Body of pancreas (tissue), 4 donors: ENCODE data around the gene UTP20. TPM values are rescaled to one million over a fixed set of nuclear protein-coding genes. Genes with fewer than 3 reads are reported as not detected.
"Not testable (repeated sequence)": the region's sequence is repeated elsewhere in the genome, so short reads cannot be mapped to it uniquely, and the experiment has no call there.

Experiments
- ATAC-seq: fragments of 150-250 bp; one replicate; pipeline ENCODE4 v1.9.1; 2016
- DNase-seq, 4 donors: peaks; one replicate each; pipeline ENCODE4 v3.0.0-alpha.2; 2019
- H3K27ac ChIP-seq, 4 donors: fragments of 200-600 bp; sonication (generic); 1 replicate in 3 of 4; 2 replicates in 1 of 4; pipeline versions ENCODE4 v1.5.1 to v1.6.1; 2016 to 2019; ENCODE audit warnings: mild to moderate bottlenecking in 1 of 4, mixed read lengths in 1 of 4, moderate library complexity in 1 of 4
- H3K27me3 ChIP-seq, 2 donors: fragments of 200-600 bp; sonication (generic); one replicate each; pipeline ENCODE4 v1.6.0; 2016; ENCODE audit warnings: mild to moderate bottlenecking in 1 of 2
- H3K36me3 ChIP-seq, 2 donors: fragments of 200-600 bp; sonication (generic); replicated peaks in 1 of 2; 2 replicates each; pipeline ENCODE4 v1.5.1; 2016; ENCODE audit warnings: low read depth in 2 of 2; ENCODE audit not compliant: insufficient read depth in 1 of 2
- H3K4me1 ChIP-seq: fragments of 200-600 bp; sonication (generic); one replicate; pipeline ENCODE4 v1.6.0; 2016
- H3K4me3 ChIP-seq, 2 donors: fragments of 200-600 bp; sonication (generic); 1 replicate in 1 of 2; 2 replicates in 1 of 2; pipeline ENCODE4 v1.5.1; 2016 to 2019
- H3K9me3 ChIP-seq, 3 donors: fragments of 200-600 bp; sonication (generic); 1 replicate in 2 of 3; 2 replicates in 1 of 3; pipeline ENCODE4 v1.5.1; 2016
- CTCF ChIP-seq, 7 experiments: fragments of 450-650 bp in 4 of 7; fragments of 200-600 bp in 3 of 7; sonication (generic) in 3 of 7; IDR thresholded peaks; one replicate each; pipeline ENCODE4 v1.5.1; 2016 to 2019; ENCODE audit warnings: antibody characterized with exemption in 7 of 7
- POLR2A ChIP-seq, 3 donors: fragments of 450-650 bp; IDR thresholded peaks; one replicate each; pipeline ENCODE4 v1.6.1; 2016; ENCODE audit warnings: antibody characterized with exemption in 3 of 3, mild to moderate bottlenecking in 2 of 3
- WGBS, 2 donors: methylation state at CpG; one replicate each; pipeline ENCODE4 v1.1.5; 2017; 5-methylcytosine and 5-hydroxymethylcytosine counted together
- intact Hi-C: fragments of 100-400 bp; cut with DNase I; formaldehyde crosslinking; loops from one replicate; pipeline ENCODE4 v1.15.1; 2023
- total RNA-seq, 2 donors: library from RNA; depleted of rRNA; stranded (reverse); fragments of >200 nt; gene quantifications; one replicate each; pipeline ENCODE4 v1.1.0, GENCODE V29; 2016

UTP20 gene
- total RNA-seq, 2 donors from 2014 or later = 7.5 to 7.9 TPM

- WGBS, 2 donors = 1 to 2% methylated on average over 43 to 70 of the region's 71 CpGs
- peak; percentile 83 to 89 (median 86) for DNase-seq
- intact Hi-C loops = no loop called here
Measured at GRCh38 chr12:101407436-101408345, 127.8 kb downstream of the UTP20 start, which contains the start of gene ARL1. Gene ARL1, minus strand, starts transcription at chr12:101407772. Its CDS starts 127 bp downstream, at chr12:101407645.

GRCh38 chr12:101410169-101410568, 130.3 kb downstream of the UTP20 start:
- H3K27me3 ChIP-seq, H3K9me3 ChIP-seq, H3K4me3 ChIP-seq, DNase-seq, ATAC-seq, H3K36me3 ChIP-seq, intact Hi-C loops, H3K27ac ChIP-seq: not testable (repeated sequence)
- peaks cover 26% of the 10 kb centered on the region for H3K4me1 ChIP-seq
- 80 to 93% methylated on average over 8 of the region's 8 CpGs for WGBS, 2 donors

More at GRCh38 chr12:101407436-101408345, 127.8 kb downstream of the UTP20 start, which contains the start of gene ARL1:
- Histone ChIP-seq H3K9me3 (no peaks in the 10 kb centered on the region), H3K27ac (peak within 1 kb of the TSS; percentile 74 to 92 (median 90)), H3K36me3 (no peaks in the 10 kb centered on the region), H3K4me1 (peaks cover 29% of the 10 kb centered on the region), H3K27me3 (no peaks in the 10 kb centered on the region), H3K4me3 (peak within 1 kb of the TSS; percentile 49 to 84)
- peak; percentile 50 to 90 (median 84) for TF ChIP-seq POLR2A (IDR thresholded peaks at IDR 0.05)
- no peak for TF ChIP-seq CTCF (IDR thresholded peaks at IDR 0.05)
- peak; percentile 95 for ATAC-seq

GRCh38 chr12:101414533-101415119, 134.7 kb downstream of the UTP20 start:
- Histone ChIP-seq H3K4me3 (no peak overlapping the region), H3K4me1 (no peaks in the 10 kb centered on the region), H3K27me3 (no peaks in the 10 kb centered on the region), H3K36me3 (no peaks in the 10 kb centered on the region), H3K27ac (no peak overlapping the region), H3K9me3 (no peaks in the 10 kb centered on the region)
- no peak for TF ChIP-seq POLR2A (IDR thresholded peaks at IDR 0.05)
- TF ChIP-seq CTCF (IDR thresholded peaks at IDR 0.05) = peak in 6 of 7 experiments; percentile 39 to 68 (median 59)
- 0 to 2% methylated on average over 2 of the region's 2 CpGs for WGBS, 2 donors
- ATAC-seq (peak; percentile 68), DNase-seq (peak; percentile 22 to 59 (median 32))
- intact Hi-C loops = no loop called here

- no peak for ATAC-seq
- H3K36me3 ChIP-seq = no peaks in the 10 kb centered on the region
- H3K9me3 ChIP-seq = no peaks in the 10 kb centered on the region
- 78 to 87% methylated on average over 1 of the region's 1 CpG for WGBS, 2 donors
- intact Hi-C loops = no loop called here
- H3K4me1 ChIP-seq = no peaks in the 10 kb centered on the region
- DNase-seq = no peak
- TF ChIP-seq CTCF (IDR thresholded peaks at IDR 0.05) (no peak), POLR2A (IDR thresholded peaks at IDR 0.05) (no peak)
- H3K27me3 ChIP-seq = no peaks in the 10 kb centered on the region
- no peak overlapping the region for H3K27ac ChIP-seq
- no peak overlapping the region for H3K4me3 ChIP-seq
Measured at GRCh38 chr12:101415228-101415627, 135.3 kb downstream of the UTP20 start.

- H3K4me1 ChIP-seq, H3K9me3 ChIP-seq, DNase-seq, H3K36me3 ChIP-seq, ATAC-seq, H3K4me3 ChIP-seq, H3K27me3 ChIP-seq, H3K27ac ChIP-seq, intact Hi-C loops: not testable (repeated sequence)
- 73 to 92% methylated on average over 4 of the region's 4 CpGs for WGBS, 2 donors
Measured at GRCh38 chr12:101422066-101422465, 142.2 kb downstream of the UTP20 start.
